Esophagus muscularis mucosa (tissue), 4 donors: ENCODE results near the gene TRMO. TPM values are rescaled to one million over a fixed set of nuclear protein-coding genes. Genes with fewer than 3 reads are reported as not detected.
A peak's percentile ranks its signal among the peaks of the same experiment; 100 is the strongest.

ENCODE experiments used
- DNase-seq: peaks from one replicate; pipeline ENCODE4 v3.0.0-alpha.2; 2017; ENCODE audit errors: extremely low spot score
- H3K27ac ChIP-seq, 4 donors: fragments of 200-600 bp; sonication (generic); replicated peaks in 1 of 4; 1 replicate in 3 of 4; 2 replicates in 1 of 4; pipeline ENCODE4 v1.5.1; 2016 to 2019; ENCODE audit warnings: mild to moderate bottlenecking in 1 of 4
- H3K27me3 ChIP-seq, 4 donors: fragments of 200-600 bp; sonication (generic); one replicate each; pipeline versions ENCODE4 v1.5.1 to v1.6.0; 2016 to 2019
- H3K36me3 ChIP-seq, 4 donors: fragments of 200-600 bp; sonication (generic); one replicate each; pipeline ENCODE4 v1.5.1; 2016 to 2019
- H3K4me1 ChIP-seq, 4 donors: fragments of 200-600 bp; sonication (generic); one replicate each; pipeline ENCODE4 v1.5.1; 2016 to 2019
- H3K4me3 ChIP-seq, 4 donors: fragments of 200-600 bp; sonication (generic); 1 replicate in 2 of 4; 2 replicates in 2 of 4; pipeline ENCODE4 v1.5.1; 2016 to 2019; ENCODE audit warnings: mild to moderate bottlenecking in 4 of 4, moderate library complexity in 1 of 4
- H3K9me3 ChIP-seq, 4 donors: fragments of 200-600 bp; sonication (generic); 1 replicate in 3 of 4; 2 replicates in 1 of 4; pipeline ENCODE4 v1.5.1; 2016 to 2019
- CTCF ChIP-seq, 3 experiments: fragments of 200-600 bp in 2 of 3; fragments of 450-650 bp in 1 of 3; sonication (generic) in 2 of 3; IDR thresholded peaks; one replicate each; pipeline ENCODE4 v1.5.1; 2017 to 2019; ENCODE audit warnings: antibody characterized with exemption in 3 of 3, mild to moderate bottlenecking in 2 of 3, moderate library complexity in 1 of 3
- EP300 ChIP-seq: sonication (generic); formaldehyde crosslinking; IDR thresholded peaks from one replicate; pipeline ENCODE4 v1.6.1; 2017; ENCODE audit warnings: antibody characterized with exemption
- POLR2A ChIP-seq: fragments of 450-650 bp; IDR thresholded peaks from one replicate; pipeline ENCODE4 v1.6.1; 2017; ENCODE audit warnings: antibody characterized with exemption, moderate library complexity, mild to moderate bottlenecking, low read depth
- POLR2AphosphoS5 ChIP-seq, 2 donors: sonication (generic); formaldehyde crosslinking; IDR thresholded peaks; one replicate each; pipeline ENCODE4 v1.6.1; 2017; ENCODE audit warnings: antibody characterized with exemption in 2 of 2
- WGBS: methylation state at CpG from one replicate; pipeline ENCODE4 v1.1.5; 2018; 5-methylcytosine and 5-hydroxymethylcytosine counted together
- intact Hi-C: fragments of 100-400 bp; cut with DNase I; formaldehyde crosslinking; loops from one replicate; pipeline ENCODE4 v1.15.1; 2023
- total RNA-seq, 4 donors: library from RNA; depleted of rRNA; stranded (reverse); fragments of >200 nt; gene quantifications; one replicate each; pipeline versions ENCODE4 v1.1.0 to v1.2.1, GENCODE V29; 2016

Gene TRMO
- total RNA-seq, 4 donors from 2014 or later = 16.6 to 22.7 (median 18.8) TPM

- Histone ChIP-seq H3K27me3 (no peaks in the 10 kb centered on the region), H3K27ac (no peak overlapping the region), H3K4me3 (no peak overlapping the region), H3K4me1 (no peaks in the 10 kb centered on the region), H3K36me3 (peaks cover 0 to 13% (median 4%) of the 10 kb centered on the region in 4 donors), H3K9me3 (peaks cover 0 to 4% (median 0%) of the 10 kb centered on the region in 4 donors)
- WGBS = 85% methylated on average over 5 of the region's 5 CpGs
- no peak for DNase-seq
- intact Hi-C loops = no loop called here
- TF ChIP-seq POLR2A (no peak), CTCF (IDR thresholded peaks at IDR 0.05) (no peak), POLR2AphosphoS5 (IDR thresholded peaks at IDR 0.05) (no peak), EP300 (no peak)
Observed at GRCh38 chr9:97891736-97892135, 30.6 kb downstream of the TRMO start.

DNA sequence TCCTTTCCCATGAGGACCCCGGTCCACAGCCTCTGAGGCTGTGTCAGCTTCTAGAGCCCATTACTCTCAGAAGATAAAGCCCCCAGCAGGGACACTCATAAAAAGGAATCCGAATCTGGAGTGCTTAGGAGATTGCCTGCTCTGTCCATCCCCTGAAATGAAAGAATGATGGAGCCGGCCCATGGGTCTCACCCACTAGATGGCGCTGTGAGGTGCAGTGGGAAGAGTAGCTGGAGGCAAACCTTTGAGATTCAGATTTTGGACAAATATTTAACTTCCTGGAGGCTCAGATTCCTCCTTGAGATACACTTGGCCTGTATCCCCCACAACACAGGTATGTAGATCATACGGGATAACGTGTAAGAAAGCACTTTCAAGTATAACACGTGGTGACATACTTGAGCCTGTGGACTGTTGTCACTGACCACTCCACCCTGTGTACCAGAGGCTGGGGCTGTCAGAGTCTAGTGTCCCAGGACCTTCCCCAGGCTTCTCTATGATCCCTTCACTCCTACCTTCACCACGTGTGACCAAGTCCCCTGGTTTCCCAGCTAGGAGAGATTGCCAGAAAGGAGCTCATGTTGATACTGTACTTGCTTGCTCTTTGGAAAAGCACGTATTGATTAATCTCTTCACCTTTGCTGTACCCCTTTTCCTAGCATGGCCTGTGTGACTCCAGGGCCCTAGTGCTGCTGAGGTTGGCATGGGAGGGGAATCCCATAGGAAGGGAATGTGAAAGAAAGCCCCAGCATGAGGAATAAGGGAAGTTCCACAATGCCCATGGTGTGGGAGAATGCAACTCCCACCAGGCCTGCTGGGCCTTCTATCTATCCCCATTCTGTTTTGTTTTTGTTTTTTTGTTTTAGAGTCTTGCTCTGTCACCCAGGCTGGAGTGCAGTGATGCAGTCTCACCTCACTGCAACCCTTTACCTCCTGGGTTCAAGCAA, 32.1 kb downstream of the TRMO start:
- H3K27me3 ChIP-seq = no peaks in the 10 kb centered on the region
- intact Hi-C loops = no loop called here
- H3K36me3 ChIP-seq = peaks cover 0 to under 1% (median 0%) of the 10 kb centered on the region in 4 donors
- DNase-seq = no peak
- H3K4me3 ChIP-seq = no peak overlapping the region
- 51% methylated on average over 9 of the region's 9 CpGs for WGBS
- no peak overlapping the region for H3K27ac ChIP-seq
- H3K9me3 ChIP-seq = peaks cover 0 to 4% (median 0%) of the 10 kb centered on the region in 4 donors
- peak; percentile 15 to 44 (median 27) for TF ChIP-seq CTCF (IDR thresholded peaks at IDR 0.05)
- no peak for TF ChIP-seq POLR2A
- no peaks in the 10 kb centered on the region for H3K4me1 ChIP-seq

- TF ChIP-seq EP300 (no peak), POLR2A (no peak), POLR2AphosphoS5 (IDR thresholded peaks at IDR 0.05) (no peak), CTCF (IDR thresholded peaks at IDR 0.05) (no peak)
- intact Hi-C loops = no loop called here
- DNase-seq = no peak
- no peak overlapping the region for H3K27ac ChIP-seq
- no peaks in the 10 kb centered on the region for H3K9me3 ChIP-seq
- WGBS = 65% methylated on average over 4 of the region's 4 CpGs
- no peaks in the 10 kb centered on the region for H3K27me3 ChIP-seq
- no peak overlapping the region for H3K4me3 ChIP-seq
- H3K36me3 ChIP-seq = no peaks in the 10 kb centered on the region
- H3K4me1 ChIP-seq = peaks cover 5 to 12% (median 10%) of the 10 kb centered on the region in 4 donors
Observed at GRCh38 chr9:97880336-97880735, 42.0 kb downstream of the TRMO start.

GRCh38 chr9:97876061-97876460, 46.2 kb downstream of the TRMO start:
- H3K27me3 ChIP-seq = no peaks in the 10 kb centered on the region
- no peak overlapping the region for H3K27ac ChIP-seq
- TF ChIP-seq CTCF (IDR thresholded peaks at IDR 0.05) (no peak), POLR2AphosphoS5 (IDR thresholded peaks at IDR 0.05) (no peak), EP300 (no peak), POLR2A (no peak)
- peaks cover 5 to 12% (median 10%) of the 10 kb centered on the region in 4 donors for H3K4me1 ChIP-seq
- intact Hi-C loops = no loop called here
- no peak for DNase-seq
- H3K4me3 ChIP-seq = no peak overlapping the region
- H3K9me3 ChIP-seq = no peaks in the 10 kb centered on the region
- no peaks in the 10 kb centered on the region for H3K36me3 ChIP-seq
- 95% methylated on average over 3 of the region's 3 CpGs for WGBS
